Endothelial cell (in vitro differentiated cells): Measurements from ENCODE around the gene ATP6V1G1. TPM values are rescaled to one million over a fixed set of nuclear protein-coding genes. Genes with fewer than 3 reads are reported as not detected.

Experiments
- DNase-seq: peaks from one replicate; pipeline ENCODE4 v3.0.0; 2021; ENCODE audit warnings: low spot score
- H3K27ac Mint-ChIP-seq: one replicate; pipeline ENCODE4 v1.8.0; 2021; ENCODE audit warnings: mixed read lengths, inconsistent platforms; ENCODE audit not compliant: unreplicated experiment
- H3K27me3 Mint-ChIP-seq: one replicate; pipeline ENCODE4 v1.8.0; 2021; ENCODE audit warnings: mild to moderate bottlenecking, moderate library complexity, mixed read lengths, inconsistent platforms; ENCODE audit not compliant: unreplicated experiment
- H3K36me3 Mint-ChIP-seq: one replicate; pipeline ENCODE4 v1.8.0; 2021; ENCODE audit warnings: mild to moderate bottlenecking, low read depth, mixed read lengths, inconsistent platforms; ENCODE audit not compliant: unreplicated experiment
- H3K4me1 Mint-ChIP-seq: one replicate; pipeline ENCODE4 v1.8.0; 2021; ENCODE audit warnings: mild to moderate bottlenecking, mixed read lengths, inconsistent platforms; ENCODE audit not compliant: unreplicated experiment
- H3K4me3 Mint-ChIP-seq: one replicate; pipeline ENCODE4 v1.8.0; 2021; ENCODE audit warnings: mild to moderate bottlenecking, mixed read lengths, inconsistent platforms; ENCODE audit not compliant: unreplicated experiment
- H3K9me3 Mint-ChIP-seq: one replicate; pipeline ENCODE4 v1.8.0; 2021; ENCODE audit warnings: mixed read lengths, inconsistent platforms; ENCODE audit not compliant: unreplicated experiment
- CTCF ChIP-seq: fragments of 200-600 bp; sonication (generic); IDR thresholded peaks from one replicate; pipeline ENCODE4 v1.5.0; 2021; ENCODE audit warnings: antibody characterized with exemption; ENCODE audit not compliant: unreplicated experiment
- total RNA-seq: library from RNA; stranded (reverse); fragmentation: NEBNext Ultra II Directional; extraction: Animal tissue kit (Norgen Biotek cat#: 25700); gene quantifications from one replicate; pipeline ENCODE4 v1.2.1, GENCODE V29; 2021; ENCODE audit not compliant: unreplicated experiment

The ATP6V1G1 gene
- total RNA-seq, 1 donor from 2014 or later = 96.0 TPM

- TF ChIP-seq CTCF = no peak
- H3K27ac Mint-ChIP-seq = no peak overlapping the region
- H3K4me3 Mint-ChIP-seq = no peak overlapping the region
- no peaks in the 10 kb centered on the region for H3K36me3 Mint-ChIP-seq
- H3K27me3 Mint-ChIP-seq = peaks cover 9% of the 10 kb centered on the region
- DNase-seq = no peak
- H3K4me1 Mint-ChIP-seq = peaks cover 11% of the 10 kb centered on the region
- H3K9me3 Mint-ChIP-seq = no peaks in the 10 kb centered on the region
Observed at GRCh38 chr9:114613919-114614318, 26.4 kb downstream of the ATP6V1G1 start.

GRCh38 chr9:114614373-114614772, 26.8 kb downstream of the ATP6V1G1 start:
- H3K27me3 Mint-ChIP-seq = peaks cover 7% of the 10 kb centered on the region
- no peak overlapping the region for H3K4me3 Mint-ChIP-seq
- DNase-seq = no peak
- H3K9me3 Mint-ChIP-seq = no peaks in the 10 kb centered on the region
- no peaks in the 10 kb centered on the region for H3K36me3 Mint-ChIP-seq
- H3K27ac Mint-ChIP-seq = no peak overlapping the region
- no peak for TF ChIP-seq CTCF
- H3K4me1 Mint-ChIP-seq = peaks cover 11% of the 10 kb centered on the region

GRCh38 chr9:114616684-114617520, 29.3 kb downstream of the ATP6V1G1 start:
- no peak for DNase-seq
- no peak overlapping the region for H3K27ac Mint-ChIP-seq
- peaks cover 10% of the 10 kb centered on the region for H3K4me1 Mint-ChIP-seq
- no peak for TF ChIP-seq CTCF
- H3K36me3 Mint-ChIP-seq = no peaks in the 10 kb centered on the region
- no peaks in the 10 kb centered on the region for H3K27me3 Mint-ChIP-seq
- no peak overlapping the region for H3K4me3 Mint-ChIP-seq
- H3K9me3 Mint-ChIP-seq = peaks cover 2% of the 10 kb centered on the region

- no peak for TF ChIP-seq CTCF
- Mint-ChIP-seq H3K9me3 (peaks cover 4% of the 10 kb centered on the region), H3K27me3 (no peaks in the 10 kb centered on the region), H3K36me3 (peaks cover 4% of the 10 kb centered on the region), H3K4me1 (no peaks in the 10 kb centered on the region), H3K27ac (no peak overlapping the region), H3K4me3 (no peak overlapping the region)
- DNase-seq = no peak
Observed at GRCh38 chr9:114619191-114619761, 31.7 kb downstream of the ATP6V1G1 start.

GRCh38 chr9:114621561-114621960, 34.0 kb downstream of the ATP6V1G1 start:
- peaks cover 4% of the 10 kb centered on the region for H3K36me3 Mint-ChIP-seq
- DNase-seq = no peak
- TF ChIP-seq CTCF = no peak
- peaks cover 4% of the 10 kb centered on the region for H3K9me3 Mint-ChIP-seq
- no peak overlapping the region for H3K4me3 Mint-ChIP-seq
- no peaks in the 10 kb centered on the region for H3K4me1 Mint-ChIP-seq
- H3K27me3 Mint-ChIP-seq = no peaks in the 10 kb centered on the region
- no peak overlapping the region for H3K27ac Mint-ChIP-seq
